ENCODE results near the gene METTL1. TPM values are rescaled to one million over a fixed set of nuclear protein-coding genes. Genes with fewer than 3 reads are reported as not detected.

Gene METTL1
- total and polyA plus RNA-seq, 2 donors (not counting 1 experiment from before 2014, with no cell fraction given): 9.1 to 9.2 TPM

DNA sequence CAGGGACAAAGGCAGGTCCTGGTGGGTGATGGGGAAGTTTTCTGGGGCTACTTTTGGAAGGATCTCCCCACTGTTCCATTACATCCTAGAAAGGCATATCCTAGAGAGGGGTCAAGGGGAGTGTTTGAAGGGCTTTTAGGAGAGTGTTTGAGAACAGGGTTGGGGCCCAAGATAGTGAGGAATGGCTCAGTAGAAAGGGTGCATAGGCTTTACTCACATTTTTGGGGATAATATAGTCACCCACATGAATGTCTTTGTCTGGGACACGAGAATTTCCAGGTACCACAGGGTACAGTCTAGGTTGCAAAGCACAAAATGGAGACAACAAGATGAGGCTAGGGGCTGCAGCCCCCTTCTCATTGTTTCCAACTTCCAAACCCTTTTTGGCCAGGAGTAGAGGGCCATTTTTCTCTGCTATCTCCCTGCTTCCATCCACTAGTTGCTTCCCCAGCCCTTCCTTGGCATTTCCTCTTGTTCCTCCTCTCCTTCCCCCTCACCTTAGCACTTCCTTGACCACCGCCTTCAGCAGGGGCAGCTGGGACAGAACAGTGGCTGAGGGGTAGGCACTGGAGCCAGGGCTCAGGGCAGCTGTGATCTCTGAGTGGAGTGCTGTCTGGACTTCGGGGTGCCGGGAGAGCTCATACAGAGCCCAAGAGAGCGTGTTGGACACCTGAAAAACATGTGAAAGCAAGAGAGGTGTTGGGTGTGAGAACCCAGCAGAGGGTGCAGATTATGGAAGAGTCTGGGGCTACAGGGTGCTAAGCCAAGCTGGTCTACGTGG is 7.8 kb downstream of the METTL1 start:
- WGBS (ENCODE audit: insufficient coverage): 88% methylated on average over 5 of the region's 6 CpGs
- peak overlapping the region; percentile 93 for H3K4me3 Mint-ChIP-seq
- Histone ChIP-seq H3K27me3 (replicated peaks in 1 of 4; ENCODE audit: control extremely low read depth in 1 of 4, control insufficient read depth in 3 of 4, insufficient read depth in 4 of 4, low read length in 3 of 4) (peaks cover 0 to 38% (median 26%) of the 10 kb centered on the region in 4 experiments), H4K20me1 (ENCODE audit: control insufficient read depth, insufficient read depth, low read length, poor library complexity, severe bottlenecking) (peaks cover 48% of the 10 kb centered on the region), H3K36me3 (replicated peaks in 1 of 2; ENCODE audit: control extremely low read depth in 1 of 2, control insufficient read depth in 1 of 2, extremely low read depth in 1 of 2, insufficient read depth in 2 of 2, low read length in 1 of 2) (peaks cover 0 to 18% of the 10 kb centered on the region in 2 experiments), H3K4me1 (ENCODE audit: control insufficient read depth in 2 of 2, insufficient read depth in 2 of 2, low read length in 2 of 2) (peaks cover 36% of the 10 kb centered on the region in 2 donors), H3K9ac (ENCODE audit: low read length) (peak overlapping the region; percentile 64), H3K9me3 (ENCODE audit: control extremely low read depth in 1 of 3, control insufficient read depth in 2 of 3, insufficient read depth in 1 of 3, low read length in 2 of 3) (peaks cover 0 to 13% (median 0%) of the 10 kb centered on the region in 3 donors), H3K4me2 (replicated peaks; ENCODE audit: low read depth, low read length, poor library complexity, severe bottlenecking) (peak overlapping the region; percentile 87), H2AFZ (ENCODE audit: insufficient read depth, low read depth, low read length, poor library complexity, severe bottlenecking) (no peak overlapping the region), H3K27ac (ENCODE audit: low read length in 2 of 2) (no peak overlapping the region), H3K79me2 (ENCODE audit: control insufficient read depth, insufficient read depth, low read length) (peaks cover 48% of the 10 kb centered on the region), H3K4me3 (ENCODE audit: control extremely low read depth in 1 of 5, extremely low read depth in 1 of 5, insufficient read depth in 1 of 5, low read depth in 2 of 5, low read length in 4 of 5) (no peak overlapping the region)
- POLR2A ChIA-PET: interaction anchor here (0.6 kb wide), 1 partner anchor 140 kb away, joined by 4 read pairs; no protein-coding TSS in a partner anchor
- CTCF ChIA-PET: interaction anchor here (1.0 to 2.6 kb wide), 3 partner anchors 8 to 141 kb away, joined by 3 to 13 read pairs (median 7); no protein-coding TSS in a partner anchor
- peaks cover 43% of the 10 kb centered on the region for H3K4me1 Mint-ChIP-seq
- H3K9me3 Mint-ChIP-seq (ENCODE audit: insufficient read depth): no peaks in the 10 kb centered on the region
- DNase-seq (no peak), ATAC-seq (ENCODE audit: low read depth) (no peak)
- H3K27ac Mint-ChIP-seq: no peak overlapping the region
- intact Hi-C loops (cut with micrococcal nuclease): no loop called here
- no peak for TF ChIP-seq EZH2 (IDR thresholded peaks at IDR 0.05; ENCODE audit: borderline replicate concordance, insufficient read depth, low read depth, low read length, poor library complexity, severe bottlenecking)
- TF ChIP-seq, protein P1, sequence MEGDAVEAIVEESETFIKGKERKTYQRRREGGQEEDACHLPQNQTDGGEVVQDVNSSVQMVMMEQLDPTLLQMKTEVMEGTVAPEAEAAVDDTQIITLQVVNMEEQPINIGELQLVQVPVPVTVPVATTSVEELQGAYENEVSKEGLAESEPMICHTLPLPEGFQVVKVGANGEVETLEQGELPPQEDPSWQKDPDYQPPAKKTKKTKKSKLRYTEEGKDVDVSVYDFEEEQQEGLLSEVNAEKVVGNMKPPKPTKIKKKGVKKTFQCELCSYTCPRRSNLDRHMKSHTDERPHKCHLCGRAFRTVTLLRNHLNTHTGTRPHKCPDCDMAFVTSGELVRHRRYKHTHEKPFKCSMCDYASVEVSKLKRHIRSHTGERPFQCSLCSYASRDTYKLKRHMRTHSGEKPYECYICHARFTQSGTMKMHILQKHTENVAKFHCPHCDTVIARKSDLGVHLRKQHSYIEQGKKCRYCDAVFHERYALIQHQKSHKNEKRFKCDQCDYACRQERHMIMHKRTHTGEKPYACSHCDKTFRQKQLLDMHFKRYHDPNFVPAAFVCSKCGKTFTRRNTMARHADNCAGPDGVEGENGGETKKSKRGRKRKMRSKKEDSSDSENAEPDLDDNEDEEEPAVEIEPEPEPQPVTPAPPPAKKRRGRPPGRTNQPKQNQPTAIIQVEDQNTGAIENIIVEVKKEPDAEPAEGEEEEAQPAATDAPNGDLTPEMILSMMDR (IDR thresholded peaks at IDR 0.05): no peak
- H3K27me3 Mint-ChIP-seq: peaks cover 24% of the 10 kb centered on the region

DNA sequence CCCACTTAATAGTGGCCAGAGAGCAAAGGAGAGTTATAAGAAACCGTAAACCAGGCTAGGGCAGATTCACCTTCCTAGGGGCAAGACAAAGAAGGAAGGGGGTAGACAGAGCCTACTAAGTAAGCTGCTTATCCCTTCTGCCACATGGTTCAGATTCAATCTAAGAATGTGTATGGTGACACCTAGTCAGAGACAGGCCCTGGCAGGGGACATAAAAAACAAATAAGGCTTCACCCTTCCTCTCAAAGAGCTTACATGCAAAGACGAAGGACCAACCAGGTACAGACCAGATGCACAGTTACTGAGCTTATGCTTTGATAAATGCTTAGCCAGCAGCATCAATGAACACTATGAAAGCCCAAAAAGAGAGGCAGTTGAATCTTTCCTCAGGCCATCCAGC is 9.4 kb downstream of the METTL1 start:
- Mint-ChIP-seq H3K27ac (no peak overlapping the region), H3K4me3 (no peak overlapping the region), H3K9me3 (ENCODE audit: insufficient read depth) (no peaks in the 10 kb centered on the region), H3K27me3 (peaks cover 24% of the 10 kb centered on the region), H3K4me1 (peaks cover 48% of the 10 kb centered on the region)
- no peak overlapping the region for H3K27ac ChIP-seq (ENCODE audit: low read length in 2 of 2)
- no peak for TF ChIP-seq EZH2 (IDR thresholded peaks at IDR 0.05; ENCODE audit: borderline replicate concordance, insufficient read depth, low read depth, low read length, poor library complexity, severe bottlenecking)
- TF ChIP-seq, protein P1 (IDR thresholded peaks at IDR 0.05): no peak
- no peak overlapping the region for H3K9ac ChIP-seq (ENCODE audit: low read length)
- intact Hi-C loops (cut with micrococcal nuclease): no loop called here
- WGBS (ENCODE audit: insufficient coverage): 89% methylated on average over 1 of the region's 2 CpGs
- H3K9me3 ChIP-seq (ENCODE audit: control extremely low read depth in 1 of 3, control insufficient read depth in 2 of 3, insufficient read depth in 1 of 3, low read length in 2 of 3): peaks cover 0 to 13% (median 0%) of the 10 kb centered on the region in 3 donors
- no peak overlapping the region for H3K4me3 ChIP-seq (ENCODE audit: control extremely low read depth in 1 of 5, extremely low read depth in 1 of 5, insufficient read depth in 1 of 5, low read depth in 2 of 5, low read length in 4 of 5)
- H3K27me3 ChIP-seq (replicated peaks in 1 of 4; ENCODE audit: control extremely low read depth in 1 of 4, control insufficient read depth in 3 of 4, insufficient read depth in 4 of 4, low read length in 3 of 4): peaks cover 0 to 35% (median 24%) of the 10 kb centered on the region in 4 experiments
- CTCF ChIA-PET: interaction anchor here (1.9 to 2.0 kb wide), 3 partner anchors 19 to 21 kb away, joined by 6 to 7 read pairs (median 7); partner anchors contain the start of gene TSFM
- no peak overlapping the region for H3K4me2 ChIP-seq (replicated peaks; ENCODE audit: low read depth, low read length, poor library complexity, severe bottlenecking)
- ATAC-seq (ENCODE audit: low read depth): no peak
- H3K79me2 ChIP-seq (ENCODE audit: control insufficient read depth, insufficient read depth, low read length): peaks cover 64% of the 10 kb centered on the region
- POLR2A ChIA-PET: no interaction called here
- H4K20me1 ChIP-seq (ENCODE audit: control insufficient read depth, insufficient read depth, low read length, poor library complexity, severe bottlenecking): peaks cover 64% of the 10 kb centered on the region
- peaks cover 1 to 34% of the 10 kb centered on the region in 2 experiments for H3K36me3 ChIP-seq (replicated peaks in 1 of 2; ENCODE audit: control extremely low read depth in 1 of 2, control insufficient read depth in 1 of 2, extremely low read depth in 1 of 2, insufficient read depth in 2 of 2, low read length in 1 of 2)
- peaks cover 36 to 43% of the 10 kb centered on the region in 2 donors for H3K4me1 ChIP-seq (ENCODE audit: control insufficient read depth in 2 of 2, insufficient read depth in 2 of 2, low read length in 2 of 2)
- no peak overlapping the region for H2AFZ ChIP-seq (ENCODE audit: insufficient read depth, low read depth, low read length, poor library complexity, severe bottlenecking)
- no peak for DNase-seq
